PC-9 (cell line): ENCODE data around the gene AUTS2.

ENCODE experiments used
- CTCF ChIP-seq: fragments of 200-600 bp; sonication (generic); conservative IDR thresholded peaks from 2 replicates; pipeline ENCODE4 v1.6.1; 2017; ENCODE audit warnings: mixed run types, antibody characterized with exemption, mild to moderate bottlenecking, moderate library complexity
- EZH2 ChIP-seq: fragments of 200-600 bp; sonication (generic); IDR thresholded peaks from 2 replicates; pipeline ENCODE4 v1.8.0; 2017; ENCODE audit warnings: antibody characterized with exemption, low read depth

- TF ChIP-seq CTCF (no peak), EZH2 (no peak)
Observed at GRCh38 chr7:70608229-70608628, 1010.0 kb downstream of the AUTS2 start.
